ENCODE results near the gene WDR4.

DNA sequence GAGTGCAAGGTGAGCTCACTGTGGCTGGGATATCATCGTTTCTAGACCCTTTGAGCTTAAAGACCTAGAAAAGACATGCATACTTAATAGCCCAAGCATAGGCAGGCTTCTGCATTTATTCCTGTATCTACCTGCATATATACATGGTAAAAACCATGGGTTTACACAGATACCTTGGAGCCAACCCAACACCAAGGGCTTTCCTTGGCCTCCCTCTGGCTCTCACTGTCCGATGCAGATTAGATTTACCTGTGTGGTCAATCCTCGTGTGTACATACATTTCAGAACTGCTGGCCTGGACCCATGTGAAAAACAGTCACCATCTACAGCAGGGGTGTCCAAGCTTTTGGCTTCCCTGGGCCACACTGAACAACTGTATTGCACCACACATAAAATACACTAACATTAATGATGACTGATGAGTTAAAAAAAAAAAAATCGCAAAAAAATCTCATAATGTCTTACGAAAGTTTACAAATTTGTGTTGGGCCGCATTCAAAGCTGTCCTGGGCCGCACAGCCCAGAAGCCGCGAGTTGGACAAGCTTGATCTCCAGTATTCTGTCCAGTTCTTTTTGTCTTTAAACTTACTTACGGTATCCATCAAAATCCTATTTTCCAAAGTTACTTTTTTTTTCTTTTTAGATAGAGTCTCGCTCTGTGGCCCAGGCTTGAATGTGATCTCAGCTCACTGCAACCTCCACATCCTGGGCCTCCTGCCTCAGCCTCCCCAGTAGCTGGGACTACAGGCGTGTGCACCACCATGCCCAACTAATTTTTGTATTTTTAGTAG lies 43.5 kb downstream of the WDR4 start:
- TF ChIP-seq CTCF (IDR thresholded peaks at IDR 0.05) (no peak), POLR2A (IDR thresholded peaks at IDR 0.05) (no peak)
